DMS153 treated with DMSO at 0.1 percent for 48 hours (cell line): ENCODE data around the gene CDH23.

Experiments
- DNase-seq: peaks from one replicate; lab custom pipeline; 2025; ENCODE audit not compliant: unreplicated experiment; lab: John Stamatoyannopoulos, UW

Gene CDH23

DNA sequence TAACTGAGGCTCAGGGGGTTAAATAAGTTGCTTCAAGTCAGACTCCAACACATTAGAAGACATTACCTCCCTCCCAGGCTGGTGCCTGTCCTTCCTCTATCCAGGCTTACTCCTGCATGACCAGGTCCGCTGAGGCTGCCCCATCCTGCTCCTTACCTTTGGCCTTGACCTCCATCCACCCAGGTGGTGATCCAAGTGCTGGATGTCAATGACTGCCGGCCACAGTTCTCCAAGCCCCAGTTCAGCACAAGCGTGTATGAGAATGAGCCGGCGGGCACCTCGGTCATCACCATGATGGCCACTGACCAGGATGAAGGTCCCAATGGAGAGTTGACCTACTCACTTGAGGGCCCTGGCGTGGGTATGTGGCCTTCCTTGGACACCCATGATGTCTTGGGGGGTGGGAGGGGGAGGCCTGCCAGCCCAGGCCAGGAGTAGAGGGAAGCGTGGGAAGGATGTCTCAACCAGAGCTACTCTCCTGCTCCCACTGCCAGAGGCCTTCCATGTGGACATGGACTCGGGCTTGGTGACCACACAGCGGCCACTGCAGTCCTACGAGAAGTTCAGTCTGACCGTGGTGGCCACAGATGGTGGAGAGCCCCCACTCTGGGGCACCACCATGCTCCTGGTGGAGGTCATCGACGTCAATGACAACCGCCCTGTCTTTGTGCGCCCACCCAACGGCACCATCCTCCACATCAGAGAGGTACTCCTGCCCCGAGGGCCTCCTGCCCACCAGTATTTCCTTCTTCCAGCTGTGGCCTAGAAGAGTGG is 406.2 kb downstream of the CDH23 start:
- no peak for DNase-seq

DNA sequence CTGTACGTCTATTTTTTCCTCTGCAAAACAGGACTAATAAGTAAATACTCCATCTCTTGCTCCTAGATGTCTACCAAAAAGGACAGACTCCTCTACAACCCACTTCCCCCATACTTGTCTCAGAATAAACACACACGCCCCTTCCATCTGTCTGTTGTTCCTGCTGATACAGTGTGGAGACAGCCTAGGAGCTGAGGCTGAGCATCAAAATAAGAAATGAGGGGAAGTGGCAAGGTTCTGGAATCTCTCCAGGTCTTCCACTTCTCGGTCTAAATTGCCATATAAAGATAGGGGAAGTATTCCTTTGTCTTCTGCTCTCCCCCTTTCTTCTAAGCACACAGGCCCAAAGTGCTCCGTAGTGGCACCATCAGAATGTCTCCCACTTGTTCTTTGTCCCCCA is 407.4 kb downstream of the CDH23 start:
- no peak for DNase-seq

DNA sequence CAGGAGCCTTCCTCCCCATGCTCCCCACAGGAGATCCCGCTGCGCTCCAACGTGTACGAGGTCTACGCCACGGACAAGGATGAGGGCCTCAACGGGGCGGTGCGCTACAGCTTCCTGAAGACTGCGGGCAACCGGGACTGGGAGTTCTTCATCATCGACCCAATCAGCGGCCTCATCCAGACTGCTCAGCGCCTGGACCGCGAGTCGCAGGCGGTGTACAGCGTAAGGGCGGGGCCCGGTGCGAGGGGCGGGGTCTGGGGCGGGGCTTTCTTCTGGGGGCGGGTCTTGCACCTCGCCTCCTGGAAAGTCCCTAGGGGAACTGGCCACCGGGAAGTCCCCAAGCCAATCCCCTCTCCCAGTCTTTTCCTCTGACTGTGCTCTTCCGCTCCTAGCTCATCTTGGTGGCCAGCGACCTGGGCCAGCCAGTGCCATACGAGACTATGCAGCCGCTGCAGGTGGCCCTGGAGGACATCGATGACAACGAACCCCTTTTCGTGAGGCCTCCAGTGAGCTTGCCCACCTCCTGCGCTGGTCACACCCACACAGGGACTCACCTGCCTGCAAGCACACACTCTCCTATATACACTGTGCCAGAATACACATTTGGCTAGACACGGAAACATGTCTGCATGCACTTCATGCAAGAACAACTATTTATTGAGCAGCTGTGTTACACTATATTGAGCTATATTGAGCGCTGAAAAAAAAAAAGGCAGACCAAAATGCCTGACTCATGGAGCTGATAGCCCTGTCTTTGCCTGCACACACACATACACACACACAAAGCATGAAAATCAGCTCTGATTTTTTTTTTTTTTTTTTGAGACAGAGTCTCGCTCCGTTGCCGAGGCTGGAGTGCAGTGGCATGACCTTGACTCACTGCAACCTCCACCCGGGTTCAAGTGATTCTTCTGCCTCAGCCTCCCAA is 409.3 kb downstream of the CDH23 start:
- peak; percentile 61 for DNase-seq

DNA sequence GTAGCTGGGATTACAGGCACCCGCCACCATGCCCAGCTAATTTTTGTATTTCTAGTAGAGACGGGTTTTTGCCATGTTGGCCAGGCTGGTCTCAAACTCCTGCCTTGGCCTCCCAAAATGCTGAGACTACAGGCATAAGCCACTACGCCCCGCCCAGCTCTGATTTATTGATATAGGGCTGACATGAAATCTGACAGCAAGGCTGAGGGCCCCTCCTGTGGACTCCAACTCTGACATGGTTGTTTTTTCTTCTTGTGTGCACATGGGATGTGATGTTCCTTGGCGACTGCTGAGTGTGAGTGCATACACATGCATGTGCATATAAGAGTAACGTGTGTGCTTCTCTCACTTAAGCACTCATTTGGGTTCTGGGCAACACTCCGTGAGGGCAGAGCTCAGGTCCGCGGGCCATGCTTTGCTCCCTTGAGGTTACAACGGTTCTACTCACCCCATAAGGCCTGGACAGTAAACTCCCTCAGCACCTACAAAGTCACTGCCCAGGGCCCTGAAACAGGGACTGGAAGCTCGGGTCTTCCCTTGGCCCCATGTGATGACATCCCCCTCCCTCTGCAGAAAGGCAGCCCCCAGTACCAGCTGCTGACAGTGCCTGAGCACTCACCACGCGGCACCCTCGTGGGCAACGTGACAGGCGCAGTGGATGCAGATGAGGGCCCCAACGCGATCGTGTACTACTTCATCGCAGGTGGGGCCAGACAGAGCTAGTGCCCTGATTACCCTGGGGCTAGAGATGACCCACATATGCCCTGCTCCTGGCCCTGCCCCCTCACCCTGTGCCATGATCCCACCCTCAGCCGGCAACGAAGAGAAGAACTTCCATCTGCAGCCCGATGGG is 410.2 kb downstream of the CDH23 start:
- no peak for DNase-seq

DNA sequence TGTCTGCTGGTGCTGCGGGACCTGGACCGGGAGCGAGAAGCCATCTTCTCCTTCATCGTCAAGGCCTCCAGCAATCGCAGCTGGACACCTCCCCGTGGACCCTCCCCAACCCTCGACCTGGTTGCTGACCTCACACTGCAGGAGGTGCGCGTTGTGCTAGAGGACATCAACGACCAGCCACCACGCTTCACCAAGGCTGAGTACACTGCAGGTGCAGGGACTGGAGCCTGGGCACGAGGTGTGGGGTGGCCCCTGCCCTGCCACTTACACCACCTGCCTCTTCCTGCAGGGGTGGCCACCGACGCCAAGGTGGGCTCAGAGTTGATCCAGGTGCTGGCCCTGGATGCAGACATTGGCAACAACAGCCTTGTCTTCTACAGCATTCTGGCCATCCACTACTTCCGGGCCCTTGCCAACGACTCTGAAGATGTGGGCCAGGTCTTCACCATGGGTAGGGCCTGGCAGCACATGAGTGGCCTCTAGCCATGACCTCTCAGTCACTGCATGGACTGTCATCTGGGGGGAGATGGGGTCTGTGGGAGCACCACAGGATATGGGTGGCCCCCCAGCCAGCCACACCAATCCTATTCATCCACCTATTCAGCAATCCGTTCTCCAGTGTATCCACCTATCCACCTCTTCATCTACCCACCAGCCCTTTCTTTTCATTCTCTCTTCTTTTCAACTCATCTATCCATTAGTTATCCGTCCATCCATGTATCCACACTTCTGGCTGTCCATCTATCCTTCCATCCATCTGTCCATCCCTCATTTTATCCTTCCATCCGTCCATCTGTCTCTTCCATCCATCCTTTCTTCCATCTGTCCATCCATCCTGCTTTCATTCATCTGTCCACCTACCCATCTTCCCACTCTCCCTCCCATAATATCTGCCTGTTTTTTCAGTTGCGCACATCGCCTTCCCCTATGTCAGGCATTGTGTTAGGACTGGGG is 411.1 kb downstream of the CDH23 start:
- no peak for DNase-seq

DNA sequence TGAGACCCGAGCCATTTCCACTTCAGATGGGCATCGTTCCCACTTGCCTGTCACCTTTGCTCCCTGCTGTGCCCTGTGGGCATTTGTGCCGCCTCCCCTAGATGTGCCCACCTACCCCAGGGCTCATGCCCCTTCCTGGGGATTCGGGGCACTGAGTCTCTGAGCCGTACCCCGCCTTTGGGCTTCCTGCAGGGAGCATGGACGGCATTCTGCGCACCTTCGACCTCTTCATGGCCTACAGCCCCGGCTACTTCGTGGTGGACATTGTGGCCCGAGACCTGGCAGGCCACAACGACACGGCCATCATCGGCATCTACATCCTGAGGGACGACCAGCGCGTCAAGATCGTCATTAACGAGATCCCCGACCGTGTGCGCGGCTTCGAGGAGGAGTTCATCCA is 412.9 kb downstream of the CDH23 start:
- no peak for DNase-seq

DNA sequence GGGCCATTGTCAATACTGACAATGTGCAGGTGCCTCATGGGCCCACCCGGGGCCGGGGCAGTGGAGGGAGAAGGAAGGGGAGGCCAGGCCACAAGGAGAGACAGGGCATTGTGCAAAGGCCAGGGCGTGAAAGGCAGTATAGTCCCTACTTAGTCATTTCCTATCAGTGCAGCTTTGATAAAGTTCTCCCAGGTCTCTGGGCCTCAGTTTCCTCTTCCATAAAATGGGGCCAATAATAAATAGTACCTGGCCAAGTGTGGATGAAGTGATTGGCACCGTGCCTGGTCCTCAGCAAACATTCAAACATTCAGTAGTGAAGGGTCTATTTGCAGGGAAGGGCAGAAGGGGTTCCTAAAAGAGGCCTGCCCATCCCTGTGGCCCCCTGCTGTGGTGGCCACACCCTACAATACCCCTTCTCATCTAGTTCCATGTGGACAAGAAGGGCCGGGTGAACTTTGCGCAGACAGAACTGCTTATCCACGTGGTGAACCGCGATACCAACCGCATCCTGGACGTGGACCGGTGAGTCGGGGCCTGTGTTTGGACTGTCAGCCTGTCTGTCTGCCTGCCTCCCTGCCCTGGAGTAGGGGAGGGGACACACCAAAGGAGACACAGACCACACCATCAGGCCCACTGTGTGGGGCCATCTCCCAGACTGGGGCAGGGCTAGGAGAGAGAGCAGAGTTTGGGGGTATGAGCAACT is 413.5 kb downstream of the CDH23 start:
- DNase-seq: no peak

DNA sequence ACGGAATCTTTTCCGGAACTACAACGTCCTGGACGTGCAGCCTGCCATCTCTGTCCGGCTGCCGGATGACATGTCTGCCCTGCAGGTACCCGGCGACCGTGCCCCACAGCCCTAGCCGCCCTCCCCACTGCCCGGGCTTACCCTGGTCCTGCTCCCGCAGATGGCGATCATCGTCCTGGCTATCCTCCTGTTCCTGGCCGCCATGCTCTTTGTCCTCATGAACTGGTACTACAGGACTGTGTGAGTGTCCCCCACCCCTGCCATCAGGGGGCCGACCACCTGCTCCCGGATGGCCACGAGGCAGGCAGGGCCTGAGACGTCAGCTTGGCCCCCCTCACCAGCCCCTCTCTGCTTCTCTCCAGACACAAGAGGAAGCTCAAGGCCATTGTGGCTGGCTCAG is 414.6 kb downstream of the CDH23 start:
- DNase-seq: no peak

DNA sequence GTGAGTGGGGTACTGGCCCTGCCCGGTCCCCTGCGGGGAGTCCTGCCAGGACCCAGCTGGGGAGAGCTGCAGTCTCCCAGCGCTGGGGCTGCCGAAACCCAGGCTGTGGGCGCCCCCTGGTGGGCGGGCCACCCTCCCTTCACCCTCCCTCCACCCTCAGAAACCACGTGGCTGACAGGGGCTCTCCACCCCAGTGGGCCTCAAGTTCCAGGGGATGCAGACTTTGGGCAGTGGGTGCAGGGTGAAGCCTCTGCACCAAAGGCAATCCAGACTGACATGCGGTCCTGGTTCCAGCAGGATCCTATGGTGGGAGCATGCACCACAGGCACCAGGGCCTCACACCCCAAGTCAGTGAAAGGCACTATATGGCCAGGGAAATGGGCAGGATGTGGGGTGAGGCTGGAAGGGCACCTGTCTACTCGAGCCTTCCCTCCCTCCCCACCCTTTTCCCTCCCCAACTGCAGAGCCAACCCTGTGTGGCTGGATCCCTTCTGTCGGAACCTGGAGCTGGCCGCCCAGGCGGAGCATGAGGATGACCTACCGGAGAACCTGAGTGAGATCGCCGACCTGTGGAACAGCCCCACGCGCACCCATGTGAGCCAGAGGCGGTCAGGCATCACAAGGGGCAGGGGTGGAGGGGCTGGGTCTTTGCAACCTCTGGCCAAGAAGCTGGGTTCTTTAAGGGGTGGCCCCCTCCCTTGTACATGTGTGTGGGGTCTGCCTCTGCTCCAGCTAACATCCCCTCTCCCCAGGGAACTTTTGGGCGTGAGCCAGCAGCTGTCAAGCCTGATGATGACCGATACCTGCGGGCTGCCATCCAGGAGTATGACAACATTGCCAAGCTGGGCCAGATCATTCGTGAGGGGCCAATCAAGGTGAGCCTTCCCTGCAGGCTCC is 415.5 kb downstream of the CDH23 start:
- peak; percentile 26 for DNase-seq

DNA sequence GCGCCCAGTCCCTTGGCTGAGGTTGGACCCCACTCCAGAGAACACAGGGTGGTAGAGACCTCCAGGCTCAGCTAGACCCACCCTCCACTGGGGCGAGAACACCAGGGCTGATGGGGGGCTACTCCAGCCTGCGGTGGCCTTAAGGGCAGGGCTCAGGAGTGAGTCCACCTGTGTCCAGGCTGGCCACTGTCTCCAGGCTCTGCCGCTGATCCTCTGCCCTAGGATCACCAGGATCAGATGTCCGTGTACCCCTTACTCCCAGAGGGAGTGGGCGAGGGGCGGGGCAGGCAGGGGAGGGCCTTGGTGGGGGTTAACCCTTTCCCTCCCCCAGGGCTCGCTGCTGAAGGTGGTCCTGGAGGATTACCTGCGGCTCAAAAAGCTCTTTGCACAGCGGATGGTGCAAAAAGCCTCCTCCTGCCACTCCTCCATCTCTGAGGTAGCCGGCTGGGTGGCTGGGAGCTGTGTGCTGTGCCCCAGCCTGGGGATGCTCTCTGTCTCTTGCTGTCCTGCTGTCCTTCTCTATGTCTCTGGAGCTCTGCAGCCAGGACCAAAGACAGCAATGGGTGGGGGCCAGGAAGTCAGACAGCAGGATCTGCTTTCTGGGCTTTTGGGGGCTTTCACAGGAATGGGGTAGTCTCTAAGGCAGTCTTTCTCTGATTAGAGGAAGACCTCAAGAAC is 416.3 kb downstream of the CDH23 start:
- no peak for DNase-seq

DNA sequence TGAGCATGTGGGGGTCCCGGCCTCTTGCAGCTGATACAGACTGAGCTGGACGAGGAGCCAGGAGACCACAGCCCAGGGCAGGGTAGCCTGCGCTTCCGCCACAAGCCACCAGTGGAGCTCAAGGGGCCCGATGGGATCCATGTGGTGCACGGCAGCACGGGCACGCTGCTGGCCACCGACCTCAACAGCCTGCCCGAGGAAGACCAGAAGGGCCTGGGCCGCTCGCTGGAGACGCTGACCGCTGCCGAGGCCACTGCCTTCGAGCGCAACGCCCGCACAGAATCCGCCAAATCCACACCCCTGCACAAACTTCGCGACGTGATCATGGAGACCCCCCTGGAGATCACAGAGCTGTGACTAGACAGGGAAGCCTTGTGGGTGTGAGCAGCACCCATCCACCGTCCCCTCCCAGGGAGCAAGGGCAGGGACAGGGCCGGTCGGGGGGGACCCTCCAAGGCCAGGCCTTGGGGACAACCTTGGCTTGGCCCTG is 418.2 kb downstream of the CDH23 start:
- DNase-seq: no peak

DNA sequence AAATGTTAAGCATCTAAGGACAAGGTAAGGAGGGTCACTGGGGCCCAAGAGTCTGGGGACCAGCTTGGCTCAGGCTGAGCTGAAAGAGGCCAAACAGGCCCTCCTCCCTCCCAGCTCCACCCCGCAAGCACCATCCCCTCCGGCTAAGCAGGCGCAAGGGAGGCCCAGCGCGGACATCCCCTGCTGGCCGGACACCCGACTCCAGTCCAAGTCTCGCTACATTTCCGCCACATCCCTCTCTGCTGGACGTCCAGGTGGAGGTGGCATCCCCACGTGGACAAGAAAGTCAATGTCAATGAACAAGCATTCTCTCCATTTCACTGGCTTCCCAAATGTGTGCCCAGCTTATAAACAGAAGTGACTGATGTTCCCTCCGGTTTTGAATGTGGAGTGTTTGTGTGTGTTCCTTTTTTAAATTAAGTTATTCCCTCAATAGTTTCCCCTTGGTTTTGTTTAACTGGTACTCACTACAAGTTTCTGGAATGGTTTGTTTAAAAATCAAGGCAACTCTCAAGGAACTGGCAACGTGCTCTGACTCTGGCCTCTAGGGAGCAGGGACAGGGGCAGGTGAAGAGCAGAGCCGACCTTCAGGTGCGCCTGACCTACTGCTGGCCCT is 418.9 kb downstream of the CDH23 start:
- DNase-seq: no peak

DNA sequence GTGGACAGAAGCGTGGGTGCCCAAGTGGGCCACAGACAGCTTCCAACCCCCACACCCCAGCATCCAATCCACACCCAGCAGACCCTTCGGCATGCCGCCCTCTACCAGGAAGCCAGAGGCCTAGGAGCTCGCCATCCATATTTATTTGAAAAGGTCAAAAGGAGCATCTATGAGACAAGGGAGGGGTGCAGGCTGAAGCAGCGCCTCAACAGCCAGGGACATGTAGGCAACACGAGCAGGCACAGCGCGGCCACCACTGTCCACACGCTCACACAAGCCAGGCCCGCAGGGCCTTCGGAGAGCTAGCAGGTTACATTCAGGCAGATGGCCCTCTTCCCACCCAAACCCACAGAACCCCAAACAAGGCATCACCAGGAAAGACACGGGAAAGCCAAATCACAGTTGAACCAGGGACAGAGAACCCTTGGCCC is 419.7 kb downstream of the CDH23 start:
- no peak for DNase-seq

DNA sequence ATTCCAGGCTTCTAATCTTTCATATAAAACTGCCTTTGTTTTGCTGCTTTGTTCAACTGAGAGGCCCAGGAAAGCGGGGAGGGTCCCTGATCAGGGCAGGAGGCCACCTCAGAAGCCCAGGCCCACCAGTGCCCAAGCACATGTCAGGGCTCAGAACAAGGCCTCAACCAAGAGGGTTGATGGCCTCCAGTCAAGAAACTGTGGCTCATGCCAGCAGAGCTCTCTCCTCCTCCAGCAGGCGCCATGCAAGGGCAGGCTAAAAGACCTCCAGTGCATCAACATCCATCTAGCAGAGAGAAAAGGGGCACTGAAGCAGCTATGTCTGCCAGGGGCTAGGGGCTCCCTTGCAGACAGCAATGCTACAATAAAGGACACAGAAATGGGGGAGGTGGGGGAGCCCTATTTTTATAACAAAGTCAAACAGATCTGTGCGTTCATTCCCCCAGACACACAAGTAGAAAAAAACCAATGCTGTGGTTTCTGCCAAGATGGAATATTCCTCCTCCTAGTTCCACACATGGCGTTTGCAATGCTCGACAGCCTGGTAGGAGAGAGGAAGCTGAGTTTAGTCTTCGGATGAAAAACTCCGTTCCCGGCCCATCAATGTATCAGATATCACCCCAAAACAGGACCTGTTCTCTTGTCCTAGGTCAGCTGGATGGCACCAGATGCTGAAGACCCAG is 420.4 kb downstream of the CDH23 start:
- no peak for DNase-seq

DNA sequence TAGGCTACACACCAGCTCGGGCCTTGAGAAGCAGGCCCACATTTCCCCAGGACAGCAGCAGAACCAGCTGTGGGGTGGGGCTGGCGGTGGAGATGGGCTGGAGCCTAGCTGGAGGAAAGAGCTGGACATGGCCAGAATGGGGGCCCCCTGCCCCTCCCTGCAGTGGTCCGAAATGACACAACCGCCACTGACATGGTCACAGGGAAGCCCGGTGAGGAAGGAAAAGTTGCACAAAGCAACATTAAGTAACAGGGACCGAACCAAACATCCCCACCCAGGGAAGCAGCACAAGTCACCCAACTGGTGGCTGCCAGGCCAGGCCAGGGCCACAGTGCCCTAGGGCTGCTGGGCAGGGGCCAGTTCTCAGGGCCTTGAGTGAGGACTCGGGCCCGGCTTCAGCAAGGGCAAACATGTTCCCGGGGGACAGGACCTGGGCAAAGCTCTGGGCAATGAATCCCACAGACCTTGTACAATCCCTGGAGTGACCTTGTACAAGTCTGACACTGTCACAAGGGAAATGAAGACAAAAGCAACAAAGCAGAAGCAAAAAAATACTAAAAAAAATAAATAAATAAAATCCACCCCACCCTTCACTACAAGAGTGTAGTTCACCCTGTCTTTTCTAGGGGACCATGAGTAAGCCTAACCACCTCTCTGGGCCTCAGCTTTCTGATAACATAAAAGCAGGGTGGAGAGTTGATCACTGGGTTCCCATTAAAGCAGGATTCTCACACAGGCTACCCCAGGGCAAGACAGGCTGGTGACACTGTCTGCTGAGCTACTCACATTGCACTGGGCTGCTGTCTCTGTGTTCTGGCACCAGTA is 421.3 kb downstream of the CDH23 start:
- no peak for DNase-seq

DNA sequence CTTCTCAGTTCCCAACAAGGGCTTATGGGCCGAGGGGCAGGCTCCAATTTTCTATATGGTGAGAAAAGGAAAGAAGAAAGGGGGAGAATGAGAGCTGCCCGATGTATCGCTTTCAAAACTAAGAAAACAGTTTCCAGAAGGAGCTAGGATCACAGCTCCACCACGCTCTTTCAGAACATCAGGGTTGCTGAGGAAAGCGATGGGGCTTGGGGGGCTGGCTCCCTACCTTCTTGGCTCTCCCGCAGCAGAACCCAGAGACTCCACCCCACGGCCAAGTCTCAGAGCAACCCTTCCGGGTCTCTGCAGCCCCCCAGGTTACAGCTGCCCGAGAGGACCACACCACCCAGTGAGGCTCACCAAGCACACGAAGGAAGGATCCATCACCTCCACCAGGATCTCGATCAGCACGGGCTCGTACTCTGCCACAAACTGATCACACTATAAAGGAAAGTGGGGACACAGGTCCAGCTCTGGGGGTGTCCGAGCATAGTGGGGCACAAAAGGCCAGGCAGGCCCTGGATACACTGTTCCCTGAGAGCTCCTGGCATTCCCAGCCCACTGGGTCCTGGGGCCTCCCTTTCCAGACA is 422.0 kb downstream of the CDH23 start:
- DNase-seq: no peak
